ENCODE measurements around the gene EPOP. TPM values are rescaled to one million over a fixed set of nuclear protein-coding genes. Genes with fewer than 3 reads are reported as not detected.

The EPOP gene
- total and polyA plus RNA-seq, 2 of the 13 experiments (the other 11 are each of a cell fraction or from before 2014, with no cell fraction given), result 14.7 to 37.8 TPM

DNA sequence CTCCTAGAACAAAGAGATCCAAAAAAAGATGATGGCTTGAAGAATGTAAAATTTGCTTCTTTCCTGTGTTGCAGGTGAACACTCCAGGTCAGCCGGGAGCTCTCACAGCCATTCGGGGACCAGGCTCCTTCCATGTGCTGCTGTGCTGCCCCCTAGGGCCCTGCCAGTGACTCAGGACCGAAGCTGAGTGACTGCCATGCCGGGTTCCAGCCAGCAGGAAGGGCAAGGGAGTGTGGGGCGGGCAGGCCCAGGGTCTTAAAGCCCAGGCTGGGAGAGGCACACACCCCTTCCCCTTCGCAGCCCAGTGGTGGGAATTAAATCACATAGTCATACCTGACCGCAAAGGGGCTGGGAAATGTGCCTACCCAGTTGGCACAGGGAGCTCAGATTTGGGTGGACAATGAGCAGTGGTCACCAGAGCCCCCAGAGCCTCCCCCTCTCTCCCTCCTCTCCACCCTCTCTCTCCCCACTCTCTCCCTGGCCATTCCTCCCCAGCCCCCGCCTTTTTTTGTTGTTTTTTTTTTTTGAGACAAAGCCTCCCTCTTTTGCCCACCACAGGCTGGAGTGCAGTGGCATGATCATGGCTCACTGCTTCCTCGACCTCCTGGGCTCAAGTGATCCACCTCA lies 11.5 kb downstream of the EPOP start (continued):
- TF ChIP-seq, protein P1, sequence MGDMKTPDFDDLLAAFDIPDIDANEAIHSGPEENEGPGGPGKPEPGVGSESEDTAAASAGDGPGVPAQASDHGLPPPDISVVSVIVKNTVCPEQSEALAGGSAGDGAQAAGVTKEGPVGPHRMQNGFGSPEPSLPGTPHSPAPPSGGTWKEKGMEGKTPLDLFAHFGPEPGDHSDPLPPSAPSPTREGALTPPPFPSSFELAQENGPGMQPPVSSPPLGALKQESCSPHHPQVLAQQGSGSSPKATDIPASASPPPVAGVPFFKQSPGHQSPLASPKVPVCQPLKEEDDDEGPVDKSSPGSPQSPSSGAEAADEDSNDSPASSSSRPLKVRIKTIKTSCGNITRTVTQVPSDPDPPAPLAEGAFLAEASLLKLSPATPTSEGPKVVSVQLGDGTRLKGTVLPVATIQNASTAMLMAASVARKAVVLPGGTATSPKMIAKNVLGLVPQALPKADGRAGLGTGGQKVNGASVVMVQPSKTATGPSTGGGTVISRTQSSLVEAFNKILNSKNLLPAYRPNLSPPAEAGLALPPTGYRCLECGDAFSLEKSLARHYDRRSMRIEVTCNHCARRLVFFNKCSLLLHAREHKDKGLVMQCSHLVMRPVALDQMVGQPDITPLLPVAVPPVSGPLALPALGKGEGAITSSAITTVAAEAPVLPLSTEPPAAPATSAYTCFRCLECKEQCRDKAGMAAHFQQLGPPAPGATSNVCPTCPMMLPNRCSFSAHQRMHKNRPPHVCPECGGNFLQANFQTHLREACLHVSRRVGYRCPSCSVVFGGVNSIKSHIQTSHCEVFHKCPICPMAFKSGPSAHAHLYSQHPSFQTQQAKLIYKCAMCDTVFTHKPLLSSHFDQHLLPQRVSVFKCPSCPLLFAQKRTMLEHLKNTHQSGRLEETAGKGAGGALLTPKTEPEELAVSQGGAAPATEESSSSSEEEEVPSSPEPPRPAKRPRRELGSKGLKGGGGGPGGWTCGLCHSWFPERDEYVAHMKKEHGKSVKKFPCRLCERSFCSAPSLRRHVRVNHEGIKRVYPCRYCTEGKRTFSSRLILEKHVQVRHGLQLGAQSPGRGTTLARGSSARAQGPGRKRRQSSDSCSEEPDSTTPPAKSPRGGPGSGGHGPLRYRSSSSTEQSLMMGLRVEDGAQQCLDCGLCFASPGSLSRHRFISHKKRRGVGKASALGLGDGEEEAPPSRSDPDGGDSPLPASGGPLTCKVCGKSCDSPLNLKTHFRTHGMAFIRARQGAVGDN (CRISPR knock-in tag; IDR thresholded peaks at IDR 0.05), result peak; percentile 95
- TF ChIP-seq ZNF678 (CRISPR knock-in tag; IDR thresholded peaks at IDR 0.05) (no peak), ZMYM2 (CRISPR knock-in tag; IDR thresholded peaks at IDR 0.05) (no peak; the same call in 1 of the 2 replicates), NFIC (IDR thresholded peaks at IDR 0.05; ENCODE audit: low read length) (no peak), SYNCRIP (IDR thresholded peaks at IDR 0.05; ENCODE audit: insufficient read depth, low read depth, low read length) (no peak), SRSF4 (IDR thresholded peaks at IDR 0.05; ENCODE audit: low read depth, low read length, poor library complexity, severe bottlenecking) (no peak), ZNF776 (CRISPR knock-in tag; IDR thresholded peaks at IDR 0.05) (no peak), IRX3 (CRISPR knock-in tag; IDR thresholded peaks at IDR 0.05; ENCODE audit: borderline replicate concordance, low read depth) (peak; percentile 62; the same call in 1 of the 2 replicates), SOX6 (IDR thresholded peaks at IDR 0.05) (no peak), SOX6 (CRISPR knock-in tag; IDR thresholded peaks at IDR 0.05) (peak; percentile 77), ZNF816 (CRISPR knock-in tag; IDR thresholded peaks at IDR 0.05; ENCODE audit: borderline replicate concordance) (no peak), CC2D1A (CRISPR knock-in tag; IDR thresholded peaks at IDR 0.05) (no peak), SMAD9 (CRISPR knock-in tag; IDR thresholded peaks at IDR 0.05) (no peak), FOSL2 (CRISPR knock-in tag; IDR thresholded peaks at IDR 0.05) (peak; percentile 87), ZKSCAN1 (IDR thresholded peaks at IDR 0.05; ENCODE audit: low read length) (0 out of 2 replicates have a peak, but pooled peaks have one; percentile 62)
- TF ChIP-seq, protein P2, sequence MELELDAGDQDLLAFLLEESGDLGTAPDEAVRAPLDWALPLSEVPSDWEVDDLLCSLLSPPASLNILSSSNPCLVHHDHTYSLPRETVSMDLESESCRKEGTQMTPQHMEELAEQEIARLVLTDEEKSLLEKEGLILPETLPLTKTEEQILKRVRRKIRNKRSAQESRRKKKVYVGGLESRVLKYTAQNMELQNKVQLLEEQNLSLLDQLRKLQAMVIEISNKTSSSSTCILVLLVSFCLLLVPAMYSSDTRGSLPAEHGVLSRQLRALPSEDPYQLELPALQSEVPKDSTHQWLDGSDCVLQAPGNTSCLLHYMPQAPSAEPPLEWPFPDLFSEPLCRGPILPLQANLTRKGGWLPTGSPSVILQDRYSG (CRISPR knock-in tag; IDR thresholded peaks at IDR 0.05), result no peak
- TF ChIP-seq, protein P3, sequence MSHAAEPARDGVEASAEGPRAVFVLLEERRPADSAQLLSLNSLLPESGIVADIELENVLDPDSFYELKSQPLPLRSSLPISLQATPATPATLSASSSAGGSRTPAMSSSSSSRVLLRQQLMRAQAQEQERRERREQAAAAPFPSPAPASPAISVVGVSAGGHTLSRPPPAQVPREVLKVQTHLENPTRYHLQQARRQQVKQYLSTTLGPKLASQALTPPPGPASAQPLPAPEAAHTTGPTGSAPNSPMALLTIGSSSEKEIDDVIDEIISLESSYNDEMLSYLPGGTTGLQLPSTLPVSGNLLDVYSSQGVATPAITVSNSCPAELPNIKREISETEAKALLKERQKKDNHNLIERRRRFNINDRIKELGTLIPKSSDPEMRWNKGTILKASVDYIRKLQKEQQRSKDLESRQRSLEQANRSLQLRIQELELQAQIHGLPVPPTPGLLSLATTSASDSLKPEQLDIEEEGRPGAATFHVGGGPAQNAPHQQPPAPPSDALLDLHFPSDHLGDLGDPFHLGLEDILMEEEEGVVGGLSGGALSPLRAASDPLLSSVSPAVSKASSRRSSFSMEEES (CRISPR knock-in tag; IDR thresholded peaks at IDR 0.05), result peak; percentile 25; the same call in 1 of the 2 replicates
- TF ChIP-seq, protein P4, sequence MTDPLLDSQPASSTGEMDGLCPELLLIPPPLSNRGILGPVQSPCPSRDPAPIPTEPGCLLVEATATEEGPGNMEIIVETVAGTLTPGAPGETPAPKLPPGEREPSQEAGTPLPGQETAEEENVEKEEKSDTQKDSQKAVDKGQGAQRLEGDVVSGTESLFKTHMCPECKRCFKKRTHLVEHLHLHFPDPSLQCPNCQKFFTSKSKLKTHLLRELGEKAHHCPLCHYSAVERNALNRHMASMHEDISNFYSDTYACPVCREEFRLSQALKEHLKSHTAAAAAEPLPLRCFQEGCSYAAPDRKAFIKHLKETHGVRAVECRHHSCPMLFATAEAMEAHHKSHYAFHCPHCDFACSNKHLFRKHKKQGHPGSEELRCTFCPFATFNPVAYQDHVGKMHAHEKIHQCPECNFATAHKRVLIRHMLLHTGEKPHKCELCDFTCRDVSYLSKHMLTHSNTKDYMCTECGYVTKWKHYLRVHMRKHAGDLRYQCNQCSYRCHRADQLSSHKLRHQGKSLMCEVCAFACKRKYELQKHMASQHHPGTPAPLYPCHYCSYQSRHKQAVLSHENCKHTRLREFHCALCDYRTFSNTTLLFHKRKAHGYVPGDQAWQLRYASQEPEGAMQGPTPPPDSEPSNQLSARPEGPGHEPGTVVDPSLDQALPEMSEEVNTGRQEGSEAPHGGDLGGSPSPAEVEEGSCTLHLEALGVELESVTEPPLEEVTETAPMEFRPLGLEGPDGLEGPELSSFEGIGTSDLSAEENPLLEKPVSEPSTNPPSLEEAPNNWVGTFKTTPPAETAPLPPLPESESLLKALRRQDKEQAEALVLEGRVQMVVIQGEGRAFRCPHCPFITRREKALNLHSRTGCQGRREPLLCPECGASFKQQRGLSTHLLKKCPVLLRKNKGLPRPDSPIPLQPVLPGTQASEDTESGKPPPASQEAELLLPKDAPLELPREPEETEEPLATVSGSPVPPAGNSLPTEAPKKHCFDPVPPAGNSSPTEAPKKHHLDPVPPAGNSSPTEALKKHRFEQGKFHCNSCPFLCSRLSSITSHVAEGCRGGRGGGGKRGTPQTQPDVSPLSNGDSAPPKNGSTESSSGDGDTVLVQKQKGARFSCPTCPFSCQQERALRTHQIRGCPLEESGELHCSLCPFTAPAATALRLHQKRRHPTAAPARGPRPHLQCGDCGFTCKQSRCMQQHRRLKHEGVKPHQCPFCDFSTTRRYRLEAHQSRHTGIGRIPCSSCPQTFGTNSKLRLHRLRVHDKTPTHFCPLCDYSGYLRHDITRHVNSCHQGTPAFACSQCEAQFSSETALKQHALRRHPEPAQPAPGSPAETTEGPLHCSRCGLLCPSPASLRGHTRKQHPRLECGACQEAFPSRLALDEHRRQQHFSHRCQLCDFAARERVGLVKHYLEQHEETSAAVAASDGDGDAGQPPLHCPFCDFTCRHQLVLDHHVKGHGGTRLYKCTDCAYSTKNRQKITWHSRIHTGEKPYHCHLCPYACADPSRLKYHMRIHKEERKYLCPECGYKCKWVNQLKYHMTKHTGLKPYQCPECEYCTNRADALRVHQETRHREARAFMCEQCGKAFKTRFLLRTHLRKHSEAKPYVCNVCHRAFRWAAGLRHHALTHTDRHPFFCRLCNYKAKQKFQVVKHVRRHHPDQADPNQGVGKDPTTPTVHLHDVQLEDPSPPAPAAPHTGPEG (CRISPR knock-in tag; IDR thresholded peaks at IDR 0.05), result no peak
